Liver (tissue), 9 donors: Measurements from ENCODE around the gene TUBA1A. TPM values are rescaled to one million over a fixed set of nuclear protein-coding genes. Genes with fewer than 3 reads are reported as not detected.

Experiments
- DNase-seq: peaks from one replicate; pipeline ENCODE4 v3.0.0-alpha.2; 2017; ENCODE audit warnings: low spot score
- H3K27ac ChIP-seq, 2 donors: one replicate each; pipeline ENCODE4 v1.7.0; 2013; ENCODE audit warnings: inconsistent platforms in 2 of 2, low read length in 2 of 2, control low read depth in 1 of 2, low read depth in 1 of 2, mild to moderate bottlenecking in 1 of 2
- H3K27me3 ChIP-seq, 4 donors: one replicate each; pipeline versions ENCODE4 v1.6.1 to v1.7.0; 2013; ENCODE audit warnings: low read length in 3 of 4, inconsistent platforms in 1 of 4, mild to moderate bottlenecking in 1 of 4, moderate library complexity in 1 of 4; ENCODE audit not compliant: control insufficient read depth in 4 of 4, insufficient read depth in 4 of 4
- H3K36me3 ChIP-seq, 4 donors: one replicate each; pipeline versions ENCODE4 v1.6.1 to v1.7.0; 2013; ENCODE audit warnings: low read length in 3 of 4, mild to moderate bottlenecking in 3 of 4, low read depth in 1 of 4, moderate library complexity in 1 of 4; ENCODE audit not compliant: control insufficient read depth in 4 of 4, insufficient read depth in 3 of 4
- H3K4me1 ChIP-seq, 4 donors: one replicate each; pipeline versions ENCODE4 v1.6.1 to v1.7.0; 2013; ENCODE audit warnings: low read length in 3 of 4, mild to moderate bottlenecking in 3 of 4, moderate library complexity in 1 of 4; ENCODE audit not compliant: control insufficient read depth in 4 of 4, insufficient read depth in 4 of 4
- H3K4me3 ChIP-seq, 3 donors: one replicate each; pipeline versions ENCODE4 v1.6.1 to v1.7.0; 2013; ENCODE audit warnings: low read length in 3 of 3, control low read depth in 1 of 3, low read depth in 1 of 3, mild to moderate bottlenecking in 1 of 3
- H3K9ac ChIP-seq, 2 donors: one replicate each; pipeline ENCODE4 v1.7.0; 2013; ENCODE audit warnings: low read length in 2 of 2, mild to moderate bottlenecking in 2 of 2, moderate library complexity in 2 of 2, control low read depth in 1 of 2, low read depth in 1 of 2
- H3K9me3 ChIP-seq, 4 donors: one replicate each; pipeline versions ENCODE4 v1.6.1 to v1.7.0; 2013; ENCODE audit warnings: low read length in 3 of 4; ENCODE audit not compliant: control insufficient read depth in 4 of 4
- EGR1 ChIP-seq, 2 donors: IDR thresholded peaks; 2 replicates each; pipeline ENCODE4 v1.6.1; 2016 to 2018; ENCODE audit warnings: antibody characterized with exemption in 2 of 2, low read depth in 2 of 2
- FOXA1 ChIP-seq: IDR thresholded peaks from 2 replicates; pipeline ENCODE4 v1.6.1; 2016; ENCODE audit warnings: antibody characterized with exemption
- FOXA2 ChIP-seq: IDR thresholded peaks from 2 replicates; pipeline ENCODE4 v1.6.1; 2016; ENCODE audit warnings: antibody characterized with exemption
- GABPA ChIP-seq, 2 donors: IDR thresholded peaks in 1 of 2; conservative IDR thresholded peaks in 1 of 2; 2 replicates each; pipeline ENCODE4 v1.6.1; 2016; ENCODE audit warnings: antibody characterized with exemption in 2 of 2, mild to moderate bottlenecking in 1 of 2, moderate library complexity in 1 of 2
- HNF4G ChIP-seq: IDR thresholded peaks from 2 replicates; pipeline ENCODE4 v1.6.1; 2016; ENCODE audit warnings: antibody characterized with exemption
- MAX ChIP-seq: IDR thresholded peaks from 2 replicates; pipeline ENCODE4 v1.6.1; 2016; ENCODE audit warnings: antibody characterized with exemption
- NR2F2 ChIP-seq: IDR thresholded peaks from 2 replicates; pipeline ENCODE4 v1.6.1; 2016; ENCODE audit warnings: antibody characterized with exemption
- RAD21 ChIP-seq, 2 donors: IDR thresholded peaks; 2 replicates each; pipeline ENCODE4 v1.6.1; 2016; ENCODE audit warnings: antibody characterized with exemption in 2 of 2, mild to moderate bottlenecking in 2 of 2
- RXRA ChIP-seq, 2 donors: IDR thresholded peaks; 2 replicates each; pipeline ENCODE4 v1.6.1; 2017 to 2018; ENCODE audit warnings: antibody characterized with exemption in 2 of 2, mild to moderate bottlenecking in 1 of 2
- SP1 ChIP-seq: IDR thresholded peaks from 2 replicates; pipeline ENCODE4 v1.6.1; 2018; ENCODE audit warnings: antibody characterized with exemption, mild to moderate bottlenecking
- TAF1 ChIP-seq: conservative IDR thresholded peaks from 2 replicates; pipeline ENCODE4 v1.6.1; 2016; ENCODE audit warnings: antibody characterized with exemption, mild to moderate bottlenecking
- YY1 ChIP-seq: IDR thresholded peaks from 2 replicates; pipeline ENCODE4 v1.6.1; 2016; ENCODE audit warnings: antibody characterized with exemption, mild to moderate bottlenecking
- WGBS: extraction: QIAGEN DNeasy Blood & Tissue Kit; methylation state at CpG from one replicate; pipeline ENCODE4 v1.1.7; 2013; 5-methylcytosine and 5-hydroxymethylcytosine counted together
- polyA plus RNA-seq, 2 donors: library from polyadenylated mRNA; stranded (reverse) in 1 of 2; unstranded in 1 of 2; fragments of 200-250 nt in 1 of 2; fragments of >200 nt in 1 of 2; fragmentation: Nextera tagmentation in 1 of 2; extraction: Ambion mirVana in 1 of 2; gene quantifications; one replicate each; pipeline versions ENCODE4 v1.2.1 to v1.2.3, GENCODE V29; 2013 to 2015
- total RNA-seq, 2 donors: library from RNA; depleted of rRNA; stranded (reverse); fragments of >200 nt; gene quantifications; one replicate each; pipeline ENCODE4 v1.2.3, GENCODE V29; 2014
- TF ChIP-seq, protein P1 (sequence below): IDR thresholded peaks from 2 replicates; pipeline ENCODE4 v1.6.1; 2016; ENCODE audit warnings: antibody characterized with exemption
- TF ChIP-seq, protein P2 (sequence below): fragments of 150-350 bp; IDR thresholded peaks from 2 replicates; pipeline ENCODE4 v1.5.1; 2017; ENCODE audit warnings: improper control_type of control experiment, low read depth, low read length; ENCODE audit not compliant: missing input control
- TF ChIP-seq, protein P3 (sequence below): IDR thresholded peaks from 2 replicates; pipeline ENCODE4 v1.6.1; 2016; ENCODE audit warnings: antibody characterized with exemption, mild to moderate bottlenecking
- TF ChIP-seq, protein P4 (sequence below): IDR thresholded peaks from 2 replicates; pipeline ENCODE4 v1.6.1; 2016; ENCODE audit warnings: antibody characterized with exemption
- donor health status: healthy.
- donor health status: healthy.
- donor health status: healthy.
- donor health status: healthy.
- donor health status: healthy.

TUBA1A gene
- total and polyA plus RNA-seq, 4 donors, result 4.2 to 28.0 (median 16.2) TPM

DNA sequence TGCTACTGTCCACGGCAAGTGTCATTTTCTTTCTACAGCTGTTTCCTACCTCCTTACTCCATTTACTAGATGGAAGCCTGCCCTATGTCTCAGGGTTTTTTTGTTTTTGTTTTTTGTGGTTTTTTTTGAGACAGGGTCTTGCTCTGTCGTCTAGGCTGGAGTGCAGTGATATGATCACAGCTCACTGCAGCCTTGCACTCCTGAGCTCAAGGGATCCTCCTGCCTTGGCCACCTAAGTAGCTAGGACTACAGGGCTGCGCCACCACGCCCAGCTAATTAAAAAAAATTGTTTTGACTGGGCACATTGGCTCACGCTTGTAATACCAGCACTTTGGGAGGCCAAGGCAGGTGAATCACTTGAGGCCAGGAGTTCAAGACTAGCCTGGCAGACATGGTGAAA lies 14.7 kb downstream of the TUBA1A start:
- peaks cover 0 to 2% (median 0%) of the 10 kb centered on the region in 4 donors for H3K9me3 ChIP-seq

GRCh38 chr12:49170924-49171323 lies 18.0 kb downstream of the TUBA1A start:
- Histone ChIP-seq H3K27ac (no peak overlapping the region), H3K4me3 (no peak overlapping the region), H3K4me1 (no peaks in the 10 kb centered on the region), H3K9ac (no peak overlapping the region), H3K9me3 (no peaks in the 10 kb centered on the region), H3K27me3 (no peaks in the 10 kb centered on the region), H3K36me3 (no peaks in the 10 kb centered on the region)
- TF ChIP-seq EGR1 (IDR thresholded peaks at IDR 0.05; ENCODE audit: low read depth in 2 of 2), result no peak
- TF ChIP-seq TAF1, result no peak
- no peak for TF ChIP-seq FOXA1
- TF ChIP-seq RXRA (IDR thresholded peaks at IDR 0.05), result no peak
- TF ChIP-seq, protein P1, sequence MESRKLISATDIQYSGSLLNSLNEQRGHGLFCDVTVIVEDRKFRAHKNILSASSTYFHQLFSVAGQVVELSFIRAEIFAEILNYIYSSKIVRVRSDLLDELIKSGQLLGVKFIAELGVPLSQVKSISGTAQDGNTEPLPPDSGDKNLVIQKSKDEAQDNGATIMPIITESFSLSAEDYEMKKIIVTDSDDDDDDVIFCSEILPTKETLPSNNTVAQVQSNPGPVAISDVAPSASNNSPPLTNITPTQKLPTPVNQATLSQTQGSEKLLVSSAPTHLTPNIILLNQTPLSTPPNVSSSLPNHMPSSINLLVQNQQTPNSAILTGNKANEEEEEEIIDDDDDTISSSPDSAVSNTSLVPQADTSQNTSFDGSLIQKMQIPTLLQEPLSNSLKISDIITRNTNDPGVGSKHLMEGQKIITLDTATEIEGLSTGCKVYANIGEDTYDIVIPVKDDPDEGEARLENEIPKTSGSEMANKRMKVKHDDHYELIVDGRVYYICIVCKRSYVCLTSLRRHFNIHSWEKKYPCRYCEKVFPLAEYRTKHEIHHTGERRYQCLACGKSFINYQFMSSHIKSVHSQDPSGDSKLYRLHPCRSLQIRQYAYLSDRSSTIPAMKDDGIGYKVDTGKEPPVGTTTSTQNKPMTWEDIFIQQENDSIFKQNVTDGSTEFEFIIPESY, result no peak
- TF ChIP-seq SP1, result no peak
- TF ChIP-seq MAX, result no peak
- no peak for TF ChIP-seq HNF4G
- TF ChIP-seq, protein P2, sequence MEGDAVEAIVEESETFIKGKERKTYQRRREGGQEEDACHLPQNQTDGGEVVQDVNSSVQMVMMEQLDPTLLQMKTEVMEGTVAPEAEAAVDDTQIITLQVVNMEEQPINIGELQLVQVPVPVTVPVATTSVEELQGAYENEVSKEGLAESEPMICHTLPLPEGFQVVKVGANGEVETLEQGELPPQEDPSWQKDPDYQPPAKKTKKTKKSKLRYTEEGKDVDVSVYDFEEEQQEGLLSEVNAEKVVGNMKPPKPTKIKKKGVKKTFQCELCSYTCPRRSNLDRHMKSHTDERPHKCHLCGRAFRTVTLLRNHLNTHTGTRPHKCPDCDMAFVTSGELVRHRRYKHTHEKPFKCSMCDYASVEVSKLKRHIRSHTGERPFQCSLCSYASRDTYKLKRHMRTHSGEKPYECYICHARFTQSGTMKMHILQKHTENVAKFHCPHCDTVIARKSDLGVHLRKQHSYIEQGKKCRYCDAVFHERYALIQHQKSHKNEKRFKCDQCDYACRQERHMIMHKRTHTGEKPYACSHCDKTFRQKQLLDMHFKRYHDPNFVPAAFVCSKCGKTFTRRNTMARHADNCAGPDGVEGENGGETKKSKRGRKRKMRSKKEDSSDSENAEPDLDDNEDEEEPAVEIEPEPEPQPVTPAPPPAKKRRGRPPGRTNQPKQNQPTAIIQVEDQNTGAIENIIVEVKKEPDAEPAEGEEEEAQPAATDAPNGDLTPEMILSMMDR, result no peak
- TF ChIP-seq YY1, result no peak
- no peak for TF ChIP-seq GABPA (IDR thresholded peaks at IDR 0.05 in 1 of 2, conservative IDR thresholded peaks at IDR 0.05 in 1 of 2)
- TF ChIP-seq NR2F2, result no peak
- TF ChIP-seq, protein P3, sequence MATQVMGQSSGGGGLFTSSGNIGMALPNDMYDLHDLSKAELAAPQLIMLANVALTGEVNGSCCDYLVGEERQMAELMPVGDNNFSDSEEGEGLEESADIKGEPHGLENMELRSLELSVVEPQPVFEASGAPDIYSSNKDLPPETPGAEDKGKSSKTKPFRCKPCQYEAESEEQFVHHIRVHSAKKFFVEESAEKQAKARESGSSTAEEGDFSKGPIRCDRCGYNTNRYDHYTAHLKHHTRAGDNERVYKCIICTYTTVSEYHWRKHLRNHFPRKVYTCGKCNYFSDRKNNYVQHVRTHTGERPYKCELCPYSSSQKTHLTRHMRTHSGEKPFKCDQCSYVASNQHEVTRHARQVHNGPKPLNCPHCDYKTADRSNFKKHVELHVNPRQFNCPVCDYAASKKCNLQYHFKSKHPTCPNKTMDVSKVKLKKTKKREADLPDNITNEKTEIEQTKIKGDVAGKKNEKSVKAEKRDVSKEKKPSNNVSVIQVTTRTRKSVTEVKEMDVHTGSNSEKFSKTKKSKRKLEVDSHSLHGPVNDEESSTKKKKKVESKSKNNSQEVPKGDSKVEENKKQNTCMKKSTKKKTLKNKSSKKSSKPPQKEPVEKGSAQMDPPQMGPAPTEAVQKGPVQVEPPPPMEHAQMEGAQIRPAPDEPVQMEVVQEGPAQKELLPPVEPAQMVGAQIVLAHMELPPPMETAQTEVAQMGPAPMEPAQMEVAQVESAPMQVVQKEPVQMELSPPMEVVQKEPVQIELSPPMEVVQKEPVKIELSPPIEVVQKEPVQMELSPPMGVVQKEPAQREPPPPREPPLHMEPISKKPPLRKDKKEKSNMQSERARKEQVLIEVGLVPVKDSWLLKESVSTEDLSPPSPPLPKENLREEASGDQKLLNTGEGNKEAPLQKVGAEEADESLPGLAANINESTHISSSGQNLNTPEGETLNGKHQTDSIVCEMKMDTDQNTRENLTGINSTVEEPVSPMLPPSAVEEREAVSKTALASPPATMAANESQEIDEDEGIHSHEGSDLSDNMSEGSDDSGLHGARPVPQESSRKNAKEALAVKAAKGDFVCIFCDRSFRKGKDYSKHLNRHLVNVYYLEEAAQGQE, result no peak
- no peak for TF ChIP-seq FOXA2
- DNase-seq, result no peak

More for the DNA sequence above, 14.7 kb downstream of the TUBA1A start:
- Histone ChIP-seq H3K36me3 (no peaks in the 10 kb centered on the region), H3K9ac (no peak overlapping the region), H3K27ac (no peak overlapping the region), H3K4me3 (no peak overlapping the region), H3K27me3 (no peaks in the 10 kb centered on the region), H3K4me1 (no peaks in the 10 kb centered on the region)
- no peak for TF ChIP-seq EGR1 (IDR thresholded peaks at IDR 0.05; ENCODE audit: low read depth in 2 of 2)
- TF ChIP-seq, protein P4, sequence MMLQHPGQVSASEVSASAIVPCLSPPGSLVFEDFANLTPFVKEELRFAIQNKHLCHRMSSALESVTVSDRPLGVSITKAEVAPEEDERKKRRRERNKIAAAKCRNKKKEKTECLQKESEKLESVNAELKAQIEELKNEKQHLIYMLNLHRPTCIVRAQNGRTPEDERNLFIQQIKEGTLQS, result no peak
- no peak for TF ChIP-seq MAX
- no peak for TF ChIP-seq TAF1
- TF ChIP-seq RAD21 (IDR thresholded peaks at IDR 0.05), result no peak
- TF ChIP-seq SP1, result no peak
- no peak for TF ChIP-seq RXRA (IDR thresholded peaks at IDR 0.05)
- no peak for DNase-seq
- 89% methylated on average over 5 of the region's 5 CpGs for WGBS
